Natural killer cell (primary cell): ENCODE results near the gene PPFIBP2. TPM values are rescaled to one million over a fixed set of nuclear protein-coding genes. Genes with fewer than 3 reads are reported as not detected.

Source experiments
- ATAC-seq, 3 donors: fragments of 150-1000 bp in 2 of 3; fragments of 200-7000 bp in 1 of 3; cut with Tn5 transposase; 1 replicate in 1 of 3; 2 replicates in 2 of 3; pipeline ENCODE4 v1.10.0; 2021; ENCODE audit warnings: mild to moderate bottlenecking in 2 of 3, moderate library complexity in 2 of 3
- DNase-seq, 2 donors: peaks; one replicate each; pipeline versions ENCODE4 v3.0.0 to v3.0.0-alpha.2; 2013 to 2021; ENCODE audit warnings: mixed read lengths in 1 of 2
- H3K27ac ChIP-seq: one replicate; pipeline ENCODE4 v1.5.1; 2013; ENCODE audit warnings: mild to moderate bottlenecking, low read length
- H3K27me3 ChIP-seq: one replicate; pipeline ENCODE4 v1.6.1; 2013; ENCODE audit warnings: low read length; ENCODE audit not compliant: control insufficient read depth, insufficient read depth
- H3K36me3 ChIP-seq: one replicate; pipeline ENCODE4 v1.6.1; 2013; ENCODE audit warnings: low read length; ENCODE audit not compliant: control insufficient read depth, insufficient read depth
- H3K4me1 ChIP-seq: one replicate; pipeline ENCODE4 v1.6.1; 2013; ENCODE audit warnings: low read length; ENCODE audit not compliant: control insufficient read depth, insufficient read depth
- H3K4me3 ChIP-seq: one replicate; pipeline ENCODE4 v1.5.1; 2013; ENCODE audit warnings: low read length
- H3K9me3 ChIP-seq: one replicate; pipeline ENCODE4 v1.6.1; 2013; ENCODE audit warnings: low read length; ENCODE audit not compliant: control insufficient read depth, insufficient read depth
- H3K27ac Mint-ChIP-seq, 2 donors: one replicate each; pipeline ENCODE4 v1.8.0; 2022; ENCODE audit warnings: mild to moderate bottlenecking in 2 of 2, mixed read lengths in 2 of 2, moderate library complexity in 1 of 2
- H3K27me3 Mint-ChIP-seq, 2 donors: one replicate each; pipeline ENCODE4 v1.8.0; 2022; ENCODE audit warnings: low read depth in 2 of 2, mixed read lengths in 2 of 2
- H3K36me3 Mint-ChIP-seq: one replicate; pipeline ENCODE4 v1.8.0; 2022; ENCODE audit warnings: mixed read lengths
- H3K4me1 Mint-ChIP-seq, 2 donors: one replicate each; pipeline ENCODE4 v1.8.0; 2022; ENCODE audit warnings: mixed read lengths in 2 of 2
- H3K4me3 Mint-ChIP-seq: one replicate; pipeline ENCODE4 v1.8.0; 2022; ENCODE audit warnings: mild to moderate bottlenecking, moderate library complexity, mixed read lengths
- H3K9me3 Mint-ChIP-seq, 2 donors: one replicate each; pipeline ENCODE4 v1.8.0; 2022; ENCODE audit warnings: mixed read lengths in 2 of 2
- WGBS: methylation state at CpG from one replicate; pipeline ENCODE4 v1.1.7; 2013; ENCODE audit warnings: missing lambda C conversion rate; ENCODE audit not compliant: insufficient coverage; 5-methylcytosine and 5-hydroxymethylcytosine counted together
- intact Hi-C: fragments of 100-400 bp; cut with micrococcal nuclease; formaldehyde crosslinking; loops from one replicate; pipeline ENCODE4 v1.14.2; 2022
- total RNA-seq, 4 donors: library from RNA; stranded (reverse); fragments of 120-200 nt in 1 of 4; gene quantifications; one replicate each; pipeline versions ENCODE4 v1.2.3 to v1.2.4, GENCODE V29; 2013 to 2022
- TF ChIP-seq, protein P1 (sequence below): fragments of 200-600 bp; IDR thresholded peaks from one replicate; pipeline ENCODE4 v1.8.0; 2022; ENCODE audit warnings: antibody characterized with exemption

The PPFIBP2 gene
- total RNA-seq, 3 donors from 2014 or later (not counting 1 experiment from before 2014, with no cell fraction given): 15.1 to 23.7 (median 23.1) TPM

DNA sequence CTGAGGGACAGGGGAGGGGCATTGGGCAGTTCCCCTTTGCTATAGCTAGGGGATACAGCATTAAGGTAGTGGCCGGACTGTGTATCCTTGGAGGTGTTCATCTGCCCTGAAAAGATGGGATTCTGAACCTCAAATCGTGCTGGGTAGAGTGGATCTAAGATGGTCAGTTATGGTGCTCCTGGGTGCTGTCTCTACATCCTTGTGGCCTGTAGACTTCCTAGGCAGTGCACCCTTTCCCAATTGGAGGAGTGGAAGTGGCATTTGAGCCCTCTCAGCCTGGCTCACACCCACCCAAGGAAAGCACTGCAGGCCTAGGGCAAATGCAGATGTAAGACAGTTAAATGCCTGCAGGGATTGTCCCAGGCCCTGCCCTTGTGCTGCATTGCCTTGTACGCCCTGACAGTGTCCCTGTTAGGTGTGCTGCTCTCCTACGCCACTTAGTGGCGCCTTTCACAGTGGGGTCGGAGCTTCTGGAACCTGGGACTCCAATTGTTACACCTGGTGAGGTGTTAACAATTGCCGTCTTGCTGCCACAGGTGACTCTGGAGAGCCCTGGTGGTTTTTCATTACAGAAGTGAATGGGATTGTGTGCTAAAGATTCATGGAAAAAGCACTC lies 35.0 kb downstream of the PPFIBP2 start:
- no peak overlapping the region for H3K4me3 ChIP-seq
- Mint-ChIP-seq H3K9me3 (no peaks in the 10 kb centered on the region), H3K36me3 (no peaks in the 10 kb centered on the region), H3K4me3 (no peak overlapping the region), H3K4me1 (no peaks in the 10 kb centered on the region), H3K27ac (no peak overlapping the region), H3K27me3 (no peaks in the 10 kb centered on the region)
- H3K9me3 ChIP-seq: no peaks in the 10 kb centered on the region
- no peaks in the 10 kb centered on the region for H3K27me3 ChIP-seq
- H3K36me3 ChIP-seq: no peaks in the 10 kb centered on the region
- WGBS: 84% methylated on average over 7 of the region's 7 CpGs
- no peak overlapping the region for H3K27ac ChIP-seq
- peak in 1 of 2 donors; percentile 56 for DNase-seq
- intact Hi-C loops: no loop called here
- H3K4me1 ChIP-seq: no peaks in the 10 kb centered on the region
- TF ChIP-seq, protein P1, sequence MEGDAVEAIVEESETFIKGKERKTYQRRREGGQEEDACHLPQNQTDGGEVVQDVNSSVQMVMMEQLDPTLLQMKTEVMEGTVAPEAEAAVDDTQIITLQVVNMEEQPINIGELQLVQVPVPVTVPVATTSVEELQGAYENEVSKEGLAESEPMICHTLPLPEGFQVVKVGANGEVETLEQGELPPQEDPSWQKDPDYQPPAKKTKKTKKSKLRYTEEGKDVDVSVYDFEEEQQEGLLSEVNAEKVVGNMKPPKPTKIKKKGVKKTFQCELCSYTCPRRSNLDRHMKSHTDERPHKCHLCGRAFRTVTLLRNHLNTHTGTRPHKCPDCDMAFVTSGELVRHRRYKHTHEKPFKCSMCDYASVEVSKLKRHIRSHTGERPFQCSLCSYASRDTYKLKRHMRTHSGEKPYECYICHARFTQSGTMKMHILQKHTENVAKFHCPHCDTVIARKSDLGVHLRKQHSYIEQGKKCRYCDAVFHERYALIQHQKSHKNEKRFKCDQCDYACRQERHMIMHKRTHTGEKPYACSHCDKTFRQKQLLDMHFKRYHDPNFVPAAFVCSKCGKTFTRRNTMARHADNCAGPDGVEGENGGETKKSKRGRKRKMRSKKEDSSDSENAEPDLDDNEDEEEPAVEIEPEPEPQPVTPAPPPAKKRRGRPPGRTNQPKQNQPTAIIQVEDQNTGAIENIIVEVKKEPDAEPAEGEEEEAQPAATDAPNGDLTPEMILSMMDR: no peak
- no peak for ATAC-seq

DNA sequence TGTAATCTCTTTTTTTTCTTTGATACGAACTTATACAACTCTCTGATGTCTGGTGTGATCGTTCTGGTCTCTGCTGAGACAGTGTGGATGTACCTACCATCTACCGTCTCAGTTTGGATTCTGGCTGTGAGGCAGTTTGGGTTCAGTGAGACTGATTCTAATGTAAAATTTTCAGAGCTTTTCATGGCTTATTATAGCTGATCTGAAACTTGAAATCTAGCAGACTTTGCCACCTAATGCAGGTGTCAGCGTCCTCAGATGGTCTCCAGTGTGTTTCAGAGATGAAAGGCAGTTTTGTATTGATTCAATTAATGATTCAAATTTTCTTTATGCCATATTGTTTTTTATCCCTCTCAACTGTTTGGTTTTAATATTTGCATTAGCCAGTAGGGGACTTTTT lies 35.9 kb downstream of the PPFIBP2 start:
- H3K4me1 Mint-ChIP-seq: no peaks in the 10 kb centered on the region
- H3K9me3 Mint-ChIP-seq: no peaks in the 10 kb centered on the region
- H3K36me3 Mint-ChIP-seq: no peaks in the 10 kb centered on the region
- Histone ChIP-seq H3K27ac (no peak overlapping the region), H3K9me3 (no peaks in the 10 kb centered on the region), H3K27me3 (no peaks in the 10 kb centered on the region), H3K36me3 (no peaks in the 10 kb centered on the region), H3K4me3 (no peak overlapping the region), H3K4me1 (no peaks in the 10 kb centered on the region)
- no peak for ATAC-seq
- peak overlapping the region in 1 of 2 donors; percentile 60 for H3K27ac Mint-ChIP-seq
- TF ChIP-seq, protein P1: no peak
- no peak for DNase-seq
- no peaks in the 10 kb centered on the region for H3K27me3 Mint-ChIP-seq
- no peak overlapping the region for H3K4me3 Mint-ChIP-seq
- WGBS: 87% methylated on average over 3 of the region's 4 CpGs
- intact Hi-C loops: no loop called here

DNA sequence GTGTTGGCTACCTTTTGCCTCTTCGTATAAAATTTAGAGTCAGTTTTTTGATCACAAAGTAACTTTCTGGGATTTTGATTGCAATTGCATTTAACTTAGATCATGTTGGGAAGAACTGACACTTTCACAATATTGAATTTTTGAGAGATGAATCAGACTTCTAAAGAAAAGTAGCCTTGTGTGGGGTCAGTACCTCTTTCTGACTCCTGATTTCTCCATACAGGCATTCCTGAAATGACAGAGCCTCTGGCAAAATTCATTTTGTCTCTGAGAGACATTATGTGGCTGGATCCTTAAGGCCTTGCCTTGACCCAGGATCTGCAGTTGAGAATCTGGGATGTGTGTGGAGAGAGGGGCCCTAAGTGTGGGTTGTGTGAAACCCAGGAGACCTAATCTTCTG lies 37.8 kb downstream of the PPFIBP2 start:
- no peaks in the 10 kb centered on the region for H3K27me3 ChIP-seq
- Mint-ChIP-seq H3K36me3 (no peaks in the 10 kb centered on the region), H3K27ac (no peak overlapping the region), H3K9me3 (no peaks in the 10 kb centered on the region), H3K4me3 (no peak overlapping the region), H3K4me1 (no peaks in the 10 kb centered on the region), H3K27me3 (no peaks in the 10 kb centered on the region)
- 92% methylated on average over 1 of the region's 1 CpG for WGBS
- no peak for DNase-seq
- no peak for ATAC-seq
- H3K27ac ChIP-seq: no peak overlapping the region
- no peak overlapping the region for H3K4me3 ChIP-seq
- H3K4me1 ChIP-seq: no peaks in the 10 kb centered on the region
- H3K36me3 ChIP-seq: no peaks in the 10 kb centered on the region
- TF ChIP-seq, protein P1: no peak
- H3K9me3 ChIP-seq: no peaks in the 10 kb centered on the region
- intact Hi-C loops: no loop called here

- H3K4me3 ChIP-seq: no peak overlapping the region
- Mint-ChIP-seq H3K4me1 (no peaks in the 10 kb centered on the region), H3K27ac (no peak overlapping the region), H3K27me3 (no peaks in the 10 kb centered on the region), H3K4me3 (no peak overlapping the region), H3K36me3 (no peaks in the 10 kb centered on the region), H3K9me3 (no peaks in the 10 kb centered on the region)
- H3K27ac ChIP-seq: no peak overlapping the region
- no peaks in the 10 kb centered on the region for H3K4me1 ChIP-seq
- DNase-seq: no peak
- TF ChIP-seq, protein P1: no peak
- 92% methylated on average over 4 of the region's 4 CpGs for WGBS
- no peak for ATAC-seq
- no peaks in the 10 kb centered on the region for H3K27me3 ChIP-seq
- no peaks in the 10 kb centered on the region for H3K9me3 ChIP-seq
- H3K36me3 ChIP-seq: no peaks in the 10 kb centered on the region
- intact Hi-C loops: no loop called here
Measured at GRCh38 chr11:7552666-7553065, 38.9 kb downstream of the PPFIBP2 start.
